Measurements from ENCODE around the gene SCAANT1.

SCAANT1 gene

GRCh38 chr3:63959146-63959545 is 47.0 kb upstream of the SCAANT1 start:
- Histone ChIP-seq H3F3A (ENCODE audit: insufficient read depth) (peaks cover 19% of the 10 kb centered on the region; the same call in 1 of the 2 replicates), H3K27ac (ENCODE audit: low read depth, low read length) (no peak overlapping the region)
- no peak for TF ChIP-seq EZH2phosphoT487 (conservative IDR thresholded peaks at IDR 0.05; ENCODE audit: low read length)
- TF ChIP-seq CTCF (IDR thresholded peaks at IDR 0.05; ENCODE audit: insufficient read depth, low read length, poor library complexity, severe bottlenecking) = no peak

GRCh38 chr3:63955830-63956545 is 43.8 kb upstream of the SCAANT1 start:
- Histone ChIP-seq H3K79me2 (ENCODE audit: insufficient read depth, low read length) (peaks cover 35% of the 10 kb centered on the region), H3K9me2 (replicated peaks; ENCODE audit: insufficient read depth, low read length) (no peaks in the 10 kb centered on the region), H2AFZ (ENCODE audit: low read depth, low read length, severe bottlenecking) (no peak overlapping the region), H3K4me2 (ENCODE audit: low read depth, low read length, poor library complexity, severe bottlenecking) (no peak overlapping the region), H3K36me3 (ENCODE audit: low read length) (no peaks in the 10 kb centered on the region), H3F3A (ENCODE audit: insufficient read depth) (peaks cover 19% of the 10 kb centered on the region; the same call in 1 of the 2 replicates), H4K20me1 (ENCODE audit: low read depth, low read length) (peaks cover 3% of the 10 kb centered on the region; the same call in 1 of the 2 replicates), H3K27ac (ENCODE audit: low read depth, low read length) (no peak overlapping the region), H3K27me3 (ENCODE audit: low read length) (no peaks in the 10 kb centered on the region), H3K9ac (ENCODE audit: low read length) (no peak overlapping the region), H3K4me3 (ENCODE audit: insufficient read depth, low read length, poor library complexity, severe bottlenecking) (no peak overlapping the region), H3K9me3 (ENCODE audit: insufficient read depth, low read length) (no peaks in the 10 kb centered on the region)
- TF ChIP-seq EZH2phosphoT487 (conservative IDR thresholded peaks at IDR 0.05; ENCODE audit: low read length) = no peak
- TF ChIP-seq CTCF (IDR thresholded peaks at IDR 0.05; ENCODE audit: insufficient read depth, low read length, poor library complexity, severe bottlenecking) = no peak

More at GRCh38 chr3:63959146-63959545, 47.0 kb upstream of the SCAANT1 start:
- peaks cover 40% of the 10 kb centered on the region for H3K79me2 ChIP-seq (ENCODE audit: insufficient read depth, low read length)
- H2AFZ ChIP-seq (ENCODE audit: low read depth, low read length, severe bottlenecking) = no peak overlapping the region
- no peaks in the 10 kb centered on the region for H3K9me3 ChIP-seq (ENCODE audit: insufficient read depth, low read length)
- 0 out of 2 replicates have a peak, but pooled peaks cover 3% of the 10 kb centered on the region for H4K20me1 ChIP-seq (ENCODE audit: low read depth, low read length)
- no peak overlapping the region for H3K4me3 ChIP-seq (ENCODE audit: insufficient read depth, low read length, poor library complexity, severe bottlenecking)
- H3K4me2 ChIP-seq (ENCODE audit: low read depth, low read length, poor library complexity, severe bottlenecking) = no peak overlapping the region
- H3K27me3 ChIP-seq (ENCODE audit: low read length) = no peaks in the 10 kb centered on the region
- H3K9me2 ChIP-seq (replicated peaks; ENCODE audit: insufficient read depth, low read length) = no peaks in the 10 kb centered on the region
- no peaks in the 10 kb centered on the region; the same call in 1 of the 2 replicates for H3K36me3 ChIP-seq (ENCODE audit: low read length)
- H3K9ac ChIP-seq (ENCODE audit: low read length) = no peak overlapping the region

GRCh38 chr3:63955036-63955650 is 43.0 kb upstream of the SCAANT1 start:
- H3K27me3 ChIP-seq (ENCODE audit: low read length) = no peaks in the 10 kb centered on the region
- H3K4me3 ChIP-seq (ENCODE audit: insufficient read depth, low read length, poor library complexity, severe bottlenecking) = no peak overlapping the region
- no peaks in the 10 kb centered on the region for H3K36me3 ChIP-seq (ENCODE audit: low read length)
- H3K9me3 ChIP-seq (ENCODE audit: insufficient read depth, low read length) = no peaks in the 10 kb centered on the region
- peaks cover 40% of the 10 kb centered on the region for H3K79me2 ChIP-seq (ENCODE audit: insufficient read depth, low read length)
- no peaks in the 10 kb centered on the region for H3K9me2 ChIP-seq (replicated peaks; ENCODE audit: insufficient read depth, low read length)
- H4K20me1 ChIP-seq (ENCODE audit: low read depth, low read length) = peaks cover 3% of the 10 kb centered on the region; the same call in 1 of the 2 replicates
- TF ChIP-seq EZH2phosphoT487 (conservative IDR thresholded peaks at IDR 0.05; ENCODE audit: low read length) (no peak), CTCF (IDR thresholded peaks at IDR 0.05; ENCODE audit: insufficient read depth, low read length, poor library complexity, severe bottlenecking) (no peak)
- H3F3A ChIP-seq (ENCODE audit: insufficient read depth) = 0 out of 2 replicates have a peak, but pooled peaks cover 14% of the 10 kb centered on the region
- no peak overlapping the region for H2AFZ ChIP-seq (ENCODE audit: low read depth, low read length, severe bottlenecking)
- no peak overlapping the region for H3K4me2 ChIP-seq (ENCODE audit: low read depth, low read length, poor library complexity, severe bottlenecking)
- no peak overlapping the region for H3K9ac ChIP-seq (ENCODE audit: low read length)
- no peak overlapping the region for H3K27ac ChIP-seq (ENCODE audit: low read depth, low read length)
